ENCODE measurements around the gene MUTYH.

DNA sequence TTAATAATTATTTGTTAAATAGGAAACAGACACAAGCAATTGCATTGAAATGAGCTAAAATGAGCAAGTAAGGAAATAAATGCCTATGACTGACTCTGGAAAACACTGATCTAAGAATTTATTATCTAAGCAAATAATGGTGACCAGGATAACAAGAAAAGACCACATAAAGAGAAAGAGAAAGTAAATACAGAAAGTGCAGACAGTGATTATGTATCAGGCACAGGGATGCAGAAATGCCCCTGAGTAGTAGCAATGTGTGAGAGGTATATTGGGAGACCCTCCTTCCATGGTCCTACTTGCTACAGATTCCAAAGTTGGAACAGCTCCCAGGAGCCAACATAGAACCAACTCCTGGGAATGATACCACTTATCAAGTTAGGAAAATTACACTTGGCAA is 33.3 kb upstream of the MUTYH start:
- TF ChIP-seq CTCF (IDR thresholded peaks at IDR 0.05) (no peak), EP300 (IDR thresholded peaks at IDR 0.05) (no peak)

Data from ovary (tissue), 3 donors.